HL-60 (cell line): ENCODE results near the gene KCNQ5.

Experiments
- DNase-seq, 2 experiments: peaks; one replicate each; pipeline ENCODE4 v3.0.0-alpha.2; 2010 to 2020; ENCODE audit warnings: low read depth in 1 of 2, low spot score in 1 of 2
- H3K27ac ChIP-seq: fragments of 250-450 bp; sonication (Bioruptor Pico); replicated peaks from 2 replicates; pipeline ENCODE4 v1.5.1; 2020; ENCODE audit warnings: mild to moderate bottlenecking, moderate library complexity
- H3K27me3 ChIP-seq: fragments of 250-450 bp; sonication (Bioruptor Pico); 2 replicates; pipeline ENCODE4 v1.5.1; 2021; ENCODE audit warnings: mild to moderate bottlenecking, moderate library complexity; ENCODE audit not compliant: insufficient read depth, poor library complexity, severe bottlenecking
- H3K4me3 ChIP-seq: replicated peaks from 2 replicates; pipeline ENCODE4 v1.5.1; 2011; ENCODE audit warnings: mild to moderate bottlenecking, control low read depth, low read length; ENCODE audit not compliant: insufficient read depth
- CTCF ChIP-seq: IDR thresholded peaks from one replicate; pipeline ENCODE4 v1.5.1; 2011; ENCODE audit warnings: low read length, control low read depth, inconsistent platforms; ENCODE audit not compliant: insufficient read depth
- GABPA ChIP-seq: IDR thresholded peaks from 2 replicates; pipeline ENCODE4 v1.6.1; 2012; ENCODE audit warnings: low read depth
- POLR2AphosphoS5 ChIP-seq: IDR thresholded peaks from 2 replicates; pipeline ENCODE4 v1.6.1; 2012; ENCODE audit warnings: low read depth
- REST ChIP-seq: IDR thresholded peaks from 2 replicates; pipeline ENCODE4 v1.6.1; 2012; ENCODE audit warnings: low read depth; ENCODE audit not compliant: insufficient replicate concordance
- SPI1 ChIP-seq: IDR thresholded peaks from 2 replicates; pipeline ENCODE4 v1.6.1; 2012; ENCODE audit warnings: low read depth, mild to moderate bottlenecking, borderline replicate concordance

KCNQ5 gene

GRCh38 chr6:72588155-72588554 is 33.7 kb upstream of the KCNQ5 start:
- H3K27me3 ChIP-seq = peaks cover 3% of the 10 kb centered on the region
- no peak overlapping the region for H3K4me3 ChIP-seq
- DNase-seq = no peak
- no peak for TF ChIP-seq REST
- TF ChIP-seq CTCF = no peak
- TF ChIP-seq POLR2AphosphoS5 = no peak
- TF ChIP-seq SPI1 = no peak
- TF ChIP-seq GABPA = no peak
- no peak overlapping the region for H3K27ac ChIP-seq

- no peak overlapping the region for H3K27ac ChIP-seq
- TF ChIP-seq POLR2AphosphoS5 (no peak), CTCF (no peak), GABPA (no peak), SPI1 (no peak), REST (no peak)
- no peak for DNase-seq
- H3K4me3 ChIP-seq = no peak overlapping the region
- H3K27me3 ChIP-seq = peaks cover 3% of the 10 kb centered on the region
Measured at GRCh38 chr6:72589096-72589495, 32.8 kb upstream of the KCNQ5 start.

GRCh38 chr6:72595812-72596211 is 26.1 kb upstream of the KCNQ5 start:
- H3K4me3 ChIP-seq = no peak overlapping the region
- no peak for DNase-seq
- no peak for TF ChIP-seq POLR2AphosphoS5
- no peak for TF ChIP-seq CTCF
- TF ChIP-seq GABPA = no peak
- no peak for TF ChIP-seq REST
- no peak overlapping the region for H3K27ac ChIP-seq
- peaks cover 3% of the 10 kb centered on the region for H3K27me3 ChIP-seq
